ENCODE results near the gene PPIA.
"Not testable (repeated sequence)": the region's sequence is repeated elsewhere in the genome, so short reads cannot be mapped to it uniquely, and the experiment has no call there.

Gene PPIA

GRCh38 chr7:44787762-44788161, 8.7 kb upstream of the PPIA start:
- peaks cover 5% of the 10 kb centered on the region for H3K9me3 Mint-ChIP-seq
- H3K27ac Mint-ChIP-seq: no peak overlapping the region
- DNase-seq: no peak
- H3K27me3 Mint-ChIP-seq: peaks cover 11% of the 10 kb centered on the region
- no peak overlapping the region for H3K4me3 Mint-ChIP-seq
- H3K4me1 Mint-ChIP-seq: peaks cover 3% of the 10 kb centered on the region
- CTCF ChIA-PET: interaction anchor here (0.6 kb wide), 1 partner anchor 37 kb away, joined by 3 read pairs; no protein-coding TSS in a partner anchor
- H3K36me3 Mint-ChIP-seq: no peaks in the 10 kb centered on the region

- Mint-ChIP-seq H3K9me3 (no peaks in the 10 kb centered on the region), H3K4me3 (no peak overlapping the region), H3K27ac (no peak overlapping the region), H3K27me3 (no peaks in the 10 kb centered on the region), H3K4me1 (peaks cover 7% of the 10 kb centered on the region), H3K36me3 (no peaks in the 10 kb centered on the region)
- CTCF ChIA-PET: no interaction called here
- no peak for DNase-seq
Measured at GRCh38 chr7:44789990-44790389, 6.5 kb upstream of the PPIA start.

- Mint-ChIP-seq H3K27ac (no peak overlapping the region), H3K27me3 (peaks cover 5% of the 10 kb centered on the region), H3K9me3 (no peaks in the 10 kb centered on the region), H3K4me3 (no peak overlapping the region), H3K4me1 (peaks cover 12% of the 10 kb centered on the region), H3K36me3 (no peaks in the 10 kb centered on the region)
- DNase-seq: no peak
- CTCF ChIA-PET: interaction anchor here (0.9 to 1.4 kb wide), 4 partner anchors 14 to 226 kb away, joined by 3 to 4 read pairs (median 3); no protein-coding TSS in a partner anchor
Measured at GRCh38 chr7:44791278-44792219, 4.9 kb upstream of the PPIA start.

- Mint-ChIP-seq H3K27ac (peak overlapping the region; percentile 47), H3K27me3 (peaks cover 5% of the 10 kb centered on the region), H3K36me3 (peaks cover 18% of the 10 kb centered on the region), H3K4me1 (peaks cover 21% of the 10 kb centered on the region), H3K4me3 (no peak overlapping the region), H3K9me3 (no peaks in the 10 kb centered on the region)
- CTCF ChIA-PET: interaction anchor here (1.2 kb wide), 1 partner anchor 23 kb away, joined by 4 read pairs; no protein-coding TSS in a partner anchor
- DNase-seq: no peak
Measured at GRCh38 chr7:44793919-44794318, 2.6 kb upstream of the PPIA start.

GRCh38 chr7:44794331-44794730, 2.1 kb upstream of the PPIA start:
- no peak overlapping the region for H3K27ac Mint-ChIP-seq
- no peaks in the 10 kb centered on the region for H3K9me3 Mint-ChIP-seq
- H3K27me3 Mint-ChIP-seq: peaks cover 5% of the 10 kb centered on the region
- no peak overlapping the region for H3K4me3 Mint-ChIP-seq
- DNase-seq: no peak
- H3K4me1 Mint-ChIP-seq: peaks cover 23% of the 10 kb centered on the region
- H3K36me3 Mint-ChIP-seq: peaks cover 20% of the 10 kb centered on the region
- CTCF ChIA-PET: interaction anchor here (1.2 kb wide), 1 partner anchor 23 kb away, joined by 4 read pairs; no protein-coding TSS in a partner anchor

GRCh38 chr7:44796034-44796503, 412 bp upstream of the PPIA start:
- CTCF ChIA-PET: interaction anchor here (0.9 kb wide), 1 partner anchor 230 kb away, joined by 3 read pairs; no protein-coding TSS in a partner anchor
- peak overlapping the region; percentile 97 for H3K27ac Mint-ChIP-seq
- peaks cover 36% of the 10 kb centered on the region for H3K36me3 Mint-ChIP-seq
- no peaks in the 10 kb centered on the region for H3K9me3 Mint-ChIP-seq
- H3K4me3 Mint-ChIP-seq: peak overlapping the region; percentile 85
- H3K4me1 Mint-ChIP-seq: peaks cover 35% of the 10 kb centered on the region
- no peak for DNase-seq
- H3K27me3 Mint-ChIP-seq: peaks cover 5% of the 10 kb centered on the region

GRCh38 chr7:44797329-44798258, 1.1 kb downstream of the PPIA start:
- CTCF ChIA-PET: interaction anchor here (0.6 to 1.6 kb wide), 10 partner anchors 10 to 191 kb away, joined by 3 to 8 read pairs (median 3); partner anchors contain the start of gene OGDH
- DNase-seq: peak; percentile 91
- H3K36me3 Mint-ChIP-seq: peaks cover 50% of the 10 kb centered on the region
- peaks cover 42% of the 10 kb centered on the region for H3K4me1 Mint-ChIP-seq
- H3K27ac Mint-ChIP-seq: peak overlapping the region; percentile 97
- H3K4me3 Mint-ChIP-seq: peak overlapping the region; percentile 85
- no peaks in the 10 kb centered on the region for H3K9me3 Mint-ChIP-seq
- H3K27me3 Mint-ChIP-seq: peaks cover 5% of the 10 kb centered on the region

- Mint-ChIP-seq H3K9me3 (no peaks in the 10 kb centered on the region), H3K27me3 (peaks cover 5% of the 10 kb centered on the region), H3K36me3 (peaks cover 54% of the 10 kb centered on the region), H3K27ac (peak overlapping the region; percentile 97), H3K4me3 (peak overlapping the region; percentile 85), H3K4me1 (peaks cover 41% of the 10 kb centered on the region)
- DNase-seq: no peak
- CTCF ChIA-PET: interaction anchor here (0.6 to 1.6 kb wide), 9 partner anchors 40 to 186 kb away, joined by 3 to 8 read pairs (median 4); no protein-coding TSS in a partner anchor
Measured at GRCh38 chr7:44798649-44799305, 2.3 kb downstream of the PPIA start.

GRCh38 chr7:44799939-44800338, 3.5 kb downstream of the PPIA start:
- peaks cover 55% of the 10 kb centered on the region for H3K36me3 Mint-ChIP-seq
- no peaks in the 10 kb centered on the region for H3K9me3 Mint-ChIP-seq
- CTCF ChIA-PET: no interaction called here
- H3K27ac Mint-ChIP-seq: peak overlapping the region; percentile 14
- H3K4me3 Mint-ChIP-seq: peak overlapping the region; percentile 54
- H3K27me3 Mint-ChIP-seq: peaks cover 5% of the 10 kb centered on the region
- H3K4me1 Mint-ChIP-seq: peaks cover 39% of the 10 kb centered on the region
- no peak for DNase-seq

GRCh38 chr7:44801890-44802289, 5.4 kb downstream of the PPIA start:
- H3K27ac Mint-ChIP-seq: no peak overlapping the region
- H3K4me3 Mint-ChIP-seq: no peak overlapping the region
- peaks cover 58% of the 10 kb centered on the region for H3K36me3 Mint-ChIP-seq
- H3K27me3 Mint-ChIP-seq: no peaks in the 10 kb centered on the region
- H3K9me3 Mint-ChIP-seq: no peaks in the 10 kb centered on the region
- H3K4me1 Mint-ChIP-seq: peaks cover 34% of the 10 kb centered on the region
- no peak for DNase-seq
- CTCF ChIA-PET: interaction anchor here (0.9 to 1.4 kb wide), 2 partner anchors 8 to 103 kb away, joined by 3 read pairs; no protein-coding TSS in a partner anchor

GRCh38 chr7:44802418-44803025, 6.0 kb downstream of the PPIA start:
- CTCF ChIA-PET: interaction anchor here (0.5 to 1.4 kb wide), 3 partner anchors 8 to 104 kb away, joined by 3 to 4 read pairs (median 3); no protein-coding TSS in a partner anchor
- Mint-ChIP-seq H3K4me3 (no peak overlapping the region), H3K27ac (no peak overlapping the region), H3K36me3 (peaks cover 54% of the 10 kb centered on the region), H3K9me3 (no peaks in the 10 kb centered on the region), H3K4me1 (peaks cover 34% of the 10 kb centered on the region), H3K27me3 (no peaks in the 10 kb centered on the region)
- DNase-seq: no peak

- not testable (repeated sequence) for H3K9me3 Mint-ChIP-seq, H3K27ac Mint-ChIP-seq
- CTCF ChIA-PET: interaction anchor here (0.6 kb wide), 2 partner anchors 51 to 204 kb away, joined by 3 read pairs; no protein-coding TSS in a partner anchor
Measured at GRCh38 chr7:44803828-44804519, 7.5 kb downstream of the PPIA start.

More at GRCh38 chr7:44803828-44804519, 7.5 kb downstream of the PPIA start:
- Mint-ChIP-seq H3K36me3 (peaks cover 39% of the 10 kb centered on the region), H3K4me1 (peaks cover 24% of the 10 kb centered on the region)
- not testable (repeated sequence) for DNase-seq, H3K4me3 Mint-ChIP-seq, H3K27me3 Mint-ChIP-seq
